IPS-NIHi11 (cell line): ENCODE measurements around the gene MEIS2.

Experiments used
- DNase-seq: peaks from one replicate; pipeline ENCODE4 v3.0.0; 2012; ENCODE audit warnings: mixed read lengths, low spot score

The MEIS2 gene

DNA sequence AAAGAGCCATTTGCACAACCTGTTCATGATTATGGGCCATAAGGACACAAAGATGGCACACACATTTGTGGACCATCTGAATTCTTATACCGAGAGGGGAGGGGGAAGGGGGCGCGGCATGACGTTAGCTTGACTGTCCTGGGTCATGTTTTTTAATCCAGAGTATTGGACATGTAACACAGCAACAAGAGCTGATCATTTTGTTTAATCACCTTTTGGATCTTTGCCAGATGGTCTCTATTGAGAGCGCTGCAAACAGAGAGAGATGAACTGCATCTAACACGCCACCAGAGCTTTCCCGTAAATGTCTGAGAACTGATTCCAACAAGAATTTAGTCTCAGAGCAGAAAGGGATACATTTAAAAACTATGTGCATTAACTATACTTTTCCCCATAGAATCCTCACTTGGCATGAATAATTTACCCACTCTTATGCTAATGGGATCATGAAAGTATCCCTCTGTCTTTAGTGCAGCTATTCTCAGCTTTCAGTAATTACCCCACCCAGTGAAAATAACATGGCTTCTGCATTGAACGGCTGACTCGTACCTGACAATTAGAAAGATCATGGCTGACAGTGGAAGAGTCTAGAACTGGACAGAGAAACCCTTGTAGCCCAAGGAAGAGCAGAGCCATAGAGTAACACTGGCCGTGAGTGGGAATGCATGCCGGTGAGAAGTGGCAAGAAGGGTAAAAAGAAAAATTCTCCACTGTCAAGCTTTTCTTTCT is 22.6 kb downstream of the MEIS2 start:
- DNase-seq = no peak

DNA sequence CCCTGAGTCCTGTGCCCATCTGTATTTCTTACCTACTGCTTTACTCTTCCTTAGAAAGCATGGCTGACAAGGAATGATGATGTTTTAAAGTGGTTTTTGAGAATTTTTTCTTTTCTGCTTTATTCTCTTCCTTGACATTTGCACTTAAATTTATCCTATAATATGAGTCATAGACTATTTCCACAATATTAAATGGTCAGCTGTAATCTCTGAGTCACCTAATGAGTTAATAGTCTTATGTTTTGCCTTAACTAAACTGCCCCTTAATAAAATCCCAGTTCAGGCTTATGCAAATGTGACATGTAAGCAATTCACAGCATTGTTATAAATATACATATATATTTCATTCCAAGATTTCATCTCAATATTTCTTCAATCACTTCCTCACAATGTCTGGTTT is 23.8 kb downstream of the MEIS2 start:
- DNase-seq = no peak

DNA sequence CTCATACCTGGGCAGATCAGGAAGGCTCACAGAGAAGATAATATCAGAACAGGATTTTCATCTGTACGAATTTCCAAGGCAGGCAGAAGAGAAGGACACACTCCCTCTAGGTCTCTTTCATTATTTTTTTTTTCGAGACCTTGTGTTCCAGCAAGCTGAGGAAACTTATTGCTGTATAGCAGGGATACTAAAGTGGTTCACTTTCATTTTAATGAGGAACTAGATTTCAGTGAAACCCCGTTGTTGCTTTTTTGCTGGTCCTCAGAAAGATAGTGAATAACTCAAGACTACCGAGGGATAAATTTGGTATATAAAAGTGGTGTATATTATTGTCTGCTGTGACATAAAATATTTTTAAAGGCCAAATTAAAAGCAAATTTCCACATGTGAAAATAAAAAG is 24.6 kb downstream of the MEIS2 start:
- DNase-seq = no peak

- DNase-seq = no peak
These were observed 28.2 kb downstream of the MEIS2 start for GRCh38 chr15:37072181-37072580.

GRCh38 chr15:37071134-37071533 is 29.2 kb downstream of the MEIS2 start:
- no peak for DNase-seq

- no peak for DNase-seq
These were observed 29.7 kb downstream of the MEIS2 start for GRCh38 chr15:37070686-37071085.

DNA sequence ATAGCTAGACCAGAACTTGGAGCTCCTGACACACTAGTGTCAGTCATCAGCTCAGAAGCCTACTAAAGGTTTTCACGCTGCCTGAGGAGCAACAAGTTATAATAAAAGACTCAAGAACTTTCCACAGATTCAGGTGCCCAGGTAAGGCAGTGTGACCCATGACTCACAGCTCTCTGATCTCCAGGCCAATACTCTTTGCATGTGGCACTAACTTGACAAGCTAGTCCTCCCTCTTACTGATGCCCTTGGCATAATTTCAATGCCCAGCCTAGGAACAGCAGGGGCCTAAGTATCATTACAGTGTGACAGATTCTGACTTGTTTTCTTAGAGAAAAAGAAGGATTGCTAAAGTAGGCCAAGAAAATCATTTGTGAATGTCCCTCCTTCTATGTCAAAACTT is 38.4 kb downstream of the MEIS2 start:
- no peak for DNase-seq

DNA sequence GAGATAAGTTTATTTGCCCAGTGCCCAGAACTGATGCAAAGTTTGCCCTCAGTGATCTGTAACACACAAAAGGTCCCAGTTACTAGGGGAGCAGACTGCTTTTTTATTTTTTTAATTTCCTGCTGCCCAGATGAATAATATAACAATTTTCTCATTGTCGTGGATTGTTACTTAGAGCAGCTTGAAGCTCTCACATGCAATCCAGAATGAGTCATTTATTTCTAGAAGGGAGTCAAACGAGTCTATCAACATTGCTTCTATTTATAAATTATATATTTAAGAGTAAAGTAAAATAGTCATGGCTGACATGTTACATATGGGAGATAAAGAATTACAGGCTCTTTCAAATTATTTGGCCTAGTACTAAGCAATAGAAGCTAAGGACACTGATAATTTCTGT is 41.3 kb downstream of the MEIS2 start:
- no peak for DNase-seq

- peak; percentile 36 for DNase-seq
These were observed 41.9 kb downstream of the MEIS2 start for GRCh38 chr15:37058316-37058985.

GRCh38 chr15:37057831-37058230 is 42.5 kb downstream of the MEIS2 start:
- no peak for DNase-seq

DNA sequence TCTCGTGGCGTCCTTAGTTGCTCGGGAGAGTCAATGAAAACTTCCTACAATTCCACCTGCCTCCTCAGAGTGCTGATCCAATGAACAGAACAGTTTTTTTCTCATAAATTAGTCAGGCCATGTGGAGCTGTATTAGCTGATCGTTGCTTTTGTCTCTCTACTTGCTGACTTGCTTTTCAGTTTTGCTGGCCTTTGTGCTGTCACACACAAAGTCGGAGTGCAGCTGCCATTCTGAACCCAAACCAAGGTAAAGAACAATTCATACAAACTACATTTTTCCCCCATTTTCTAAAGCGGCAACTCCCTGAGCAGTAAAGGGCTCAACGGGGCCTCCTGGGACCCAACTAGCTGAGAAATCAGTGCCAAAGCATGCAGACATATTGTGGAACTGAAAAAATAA is 43.1 kb downstream of the MEIS2 start:
- no peak for DNase-seq

GRCh38 chr15:37056177-37057121 is 43.9 kb downstream of the MEIS2 start:
- DNase-seq = no peak

DNA sequence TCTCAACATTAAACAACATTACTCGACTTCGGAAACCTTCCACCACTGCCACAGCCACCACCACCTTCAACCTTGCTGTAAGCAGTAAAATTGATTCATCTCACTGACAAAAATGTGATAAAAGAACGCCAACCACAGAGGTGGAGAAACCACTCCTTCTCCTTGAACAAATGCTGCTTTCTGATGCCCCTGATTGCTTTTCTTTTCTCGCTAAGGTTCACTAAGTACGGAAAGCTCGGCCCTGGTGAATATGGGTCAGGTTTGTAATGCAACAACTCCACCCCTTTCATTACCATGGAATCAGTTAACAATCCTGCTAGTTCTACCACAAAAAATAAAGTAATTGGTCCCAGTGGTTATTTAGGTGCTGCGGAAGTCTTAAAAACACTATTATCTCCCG is 44.9 kb downstream of the MEIS2 start:
- DNase-seq = no peak

DNA sequence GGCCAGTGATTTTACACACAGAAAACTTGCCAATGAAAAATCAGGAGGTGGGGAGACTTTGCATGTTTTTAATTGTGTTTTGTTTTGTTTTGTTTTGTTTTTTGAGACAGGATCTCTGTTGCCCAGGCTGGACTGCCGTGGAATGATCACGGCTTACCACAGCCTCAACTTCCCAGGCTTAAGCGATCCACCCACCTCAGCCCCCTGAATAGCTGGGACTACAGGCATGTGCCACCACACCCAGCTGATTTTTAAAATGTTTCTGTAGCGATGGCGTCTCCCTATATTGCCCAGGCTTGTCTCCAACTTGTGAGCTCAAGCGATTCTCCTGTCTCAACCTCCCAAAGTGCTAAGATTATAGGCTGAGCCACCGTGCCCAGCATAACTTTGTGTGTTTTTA is 46.0 kb downstream of the MEIS2 start:
- no peak for DNase-seq

- DNase-seq = no peak
These were observed 47.2 kb downstream of the MEIS2 start for GRCh38 chr15:37053166-37053565.

DNA sequence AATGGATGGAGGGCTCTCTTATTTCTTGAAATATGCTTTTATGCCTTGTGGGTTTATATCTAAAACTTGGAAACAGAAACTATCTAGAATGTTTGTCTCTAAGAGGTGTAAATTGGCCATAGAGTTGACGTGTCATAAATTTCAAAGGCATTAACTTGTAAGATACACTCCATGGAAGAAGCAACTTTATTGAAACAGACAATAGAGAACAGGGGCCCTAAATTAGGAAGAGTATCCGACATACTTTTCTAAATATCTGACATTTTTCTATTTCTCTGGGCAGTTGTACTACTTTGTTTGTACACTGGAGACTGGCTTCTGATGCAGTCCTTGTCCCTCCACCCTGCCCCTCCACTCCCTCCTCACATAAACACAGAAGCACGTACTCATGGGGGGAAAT is 50.0 kb downstream of the MEIS2 start:
- no peak for DNase-seq

GRCh38 chr15:37046876-37047614 is 53.3 kb downstream of the MEIS2 start:
- DNase-seq = peak; percentile 55

DNA sequence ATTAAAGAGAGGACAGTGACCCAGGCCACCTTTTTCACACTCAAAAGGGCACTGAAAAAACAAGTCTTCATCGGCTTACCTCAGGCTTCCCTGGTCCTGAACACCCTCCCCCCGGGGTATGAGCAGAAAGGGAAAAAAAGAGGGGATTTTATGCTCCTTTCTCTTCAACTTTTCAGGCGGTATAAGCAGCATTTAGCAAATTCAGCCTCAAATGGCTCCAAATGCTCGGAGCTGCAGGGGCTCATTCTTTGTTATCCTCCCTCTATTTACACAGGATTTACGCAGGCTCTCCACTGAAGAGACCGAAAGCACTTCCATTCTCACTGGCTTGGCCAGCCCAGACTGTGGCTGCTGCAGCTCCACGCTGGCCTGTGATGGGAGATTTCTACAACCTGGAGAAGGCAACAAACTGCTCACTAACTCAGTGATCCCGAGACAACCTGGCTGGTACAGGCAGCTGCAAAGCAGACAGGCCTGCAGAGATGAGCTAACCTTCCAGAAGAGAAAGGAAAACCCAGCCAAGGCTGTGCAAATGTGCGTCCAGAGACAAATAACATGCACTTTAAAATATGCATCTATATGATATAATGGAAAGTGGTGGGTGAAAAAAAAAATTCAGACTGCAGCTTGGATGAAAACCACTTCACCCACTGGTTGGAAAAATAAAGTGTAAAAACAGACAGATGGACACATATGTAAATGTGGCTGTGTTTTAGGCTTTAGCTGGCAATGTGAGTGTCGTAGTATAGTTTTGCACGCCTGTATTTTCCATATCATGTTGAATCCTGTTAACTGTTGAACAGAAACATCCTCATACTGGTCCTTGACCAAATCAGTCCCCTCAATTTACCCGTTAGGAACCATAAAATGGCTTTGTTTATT is 54.2 kb downstream of the MEIS2 start:
- peak; percentile 68 for DNase-seq

DNA sequence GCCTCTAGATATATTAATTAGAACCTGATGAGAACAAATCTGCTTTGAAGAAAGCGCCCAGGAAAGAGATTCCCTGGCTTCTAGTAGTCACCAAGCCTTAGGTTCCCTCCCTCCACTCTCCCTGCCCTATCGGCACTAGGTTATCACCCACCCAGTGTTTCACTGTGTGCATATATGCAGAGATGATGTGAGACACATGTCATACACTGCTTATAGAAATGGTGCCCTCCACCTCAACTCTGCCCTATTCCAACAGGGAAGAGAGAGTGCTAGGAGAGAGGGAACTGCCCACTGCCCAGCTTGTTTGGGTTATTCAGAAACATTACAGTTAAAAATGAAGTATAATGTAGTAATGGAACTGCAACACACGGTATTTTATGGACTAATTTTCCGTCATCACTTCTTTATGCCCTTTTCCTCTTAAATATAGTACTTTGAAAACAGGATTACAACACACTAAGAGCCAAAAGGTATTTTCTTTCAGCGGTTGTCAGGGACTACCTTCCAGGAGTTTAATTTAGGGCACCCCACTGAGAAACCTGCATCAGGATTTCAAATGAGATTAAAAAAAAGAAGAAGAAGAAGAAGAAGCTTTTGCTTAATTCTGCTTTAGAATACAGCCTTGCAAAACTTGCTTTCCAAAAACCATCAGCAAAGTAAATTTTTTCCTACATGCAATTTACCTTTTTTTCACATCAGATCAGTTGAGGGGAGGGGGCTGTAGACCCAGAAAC is 55.3 kb downstream of the MEIS2 start:
- no peak for DNase-seq

DNA sequence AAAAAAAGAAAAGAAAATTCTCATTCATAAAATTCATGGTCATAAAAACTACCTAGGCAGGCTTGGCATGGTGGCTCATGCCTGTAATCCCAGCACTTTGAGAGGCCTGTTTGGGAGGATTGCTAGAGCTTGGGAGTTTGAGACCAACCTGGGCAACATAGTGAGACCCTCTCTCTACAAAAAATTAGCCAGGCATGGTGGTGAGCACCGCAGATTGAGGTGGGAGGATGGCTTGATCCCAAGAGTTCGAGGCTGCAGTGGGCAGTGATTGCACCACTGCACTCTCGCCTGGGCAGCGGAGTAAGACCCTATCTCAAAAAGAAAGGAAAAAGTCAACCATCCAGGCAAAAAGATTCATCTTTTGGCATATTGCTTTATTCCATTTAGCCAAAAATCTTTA is 58.5 kb downstream of the MEIS2 start:
- no peak for DNase-seq
